Parathyroid adenoma (tissue), 2 donors: ENCODE measurements around the gene TOP3B.

Experiments used
- H2AFZ ChIP-seq: fragments of 300-600 bp; sonication (generic); one replicate; pipeline ENCODE4 v1.7.0; 2017; ENCODE audit warnings: antibody characterized with exemption, mild to moderate bottlenecking
- H3K27ac ChIP-seq: fragments of 300-600 bp; sonication (generic); one replicate; pipeline ENCODE4 v1.7.0; 2017
- H3K27me3 ChIP-seq: fragments of 300-600 bp; sonication (generic); one replicate; pipeline ENCODE4 v1.7.0; 2017; ENCODE audit warnings: low read length; ENCODE audit not compliant: control insufficient read depth, insufficient read depth
- H3K36me3 ChIP-seq: fragments of 300-600 bp; sonication (generic); one replicate; pipeline ENCODE4 v1.7.0; 2017; ENCODE audit warnings: low read length; ENCODE audit not compliant: control insufficient read depth, insufficient read depth
- H3K4me1 ChIP-seq: fragments of 300-600 bp; sonication (generic); one replicate; pipeline ENCODE4 v1.7.0; 2017; ENCODE audit warnings: control low read depth
- H3K4me2 ChIP-seq: fragments of 300-600 bp; sonication (generic); one replicate; pipeline ENCODE4 v1.7.0; 2017; ENCODE audit warnings: low read length
- H3K4me3 ChIP-seq: fragments of 300-600 bp; sonication (generic); one replicate; pipeline ENCODE4 v1.7.0; 2017; ENCODE audit warnings: low read depth, low read length
- H3K79me2 ChIP-seq: fragments of 300-600 bp; sonication (generic); one replicate; pipeline ENCODE4 v1.7.0; 2017; ENCODE audit warnings: control low read depth
- H3K9ac ChIP-seq: fragments of 300-600 bp; sonication (generic); one replicate; pipeline ENCODE4 v1.7.0; 2017; ENCODE audit warnings: mild to moderate bottlenecking
- H3K9me3 ChIP-seq: fragments of 300-600 bp; sonication (generic); one replicate; pipeline ENCODE4 v1.7.0; 2017; ENCODE audit warnings: low read length; ENCODE audit not compliant: control insufficient read depth
- CTCF ChIP-seq: fragments of 300-600 bp; sonication (generic); IDR thresholded peaks from one replicate; pipeline ENCODE4 v1.7.0; 2017; ENCODE audit warnings: antibody characterized with exemption, mild to moderate bottlenecking
- donor health status: primary hyperparathyroidism.

Gene TOP3B

DNA sequence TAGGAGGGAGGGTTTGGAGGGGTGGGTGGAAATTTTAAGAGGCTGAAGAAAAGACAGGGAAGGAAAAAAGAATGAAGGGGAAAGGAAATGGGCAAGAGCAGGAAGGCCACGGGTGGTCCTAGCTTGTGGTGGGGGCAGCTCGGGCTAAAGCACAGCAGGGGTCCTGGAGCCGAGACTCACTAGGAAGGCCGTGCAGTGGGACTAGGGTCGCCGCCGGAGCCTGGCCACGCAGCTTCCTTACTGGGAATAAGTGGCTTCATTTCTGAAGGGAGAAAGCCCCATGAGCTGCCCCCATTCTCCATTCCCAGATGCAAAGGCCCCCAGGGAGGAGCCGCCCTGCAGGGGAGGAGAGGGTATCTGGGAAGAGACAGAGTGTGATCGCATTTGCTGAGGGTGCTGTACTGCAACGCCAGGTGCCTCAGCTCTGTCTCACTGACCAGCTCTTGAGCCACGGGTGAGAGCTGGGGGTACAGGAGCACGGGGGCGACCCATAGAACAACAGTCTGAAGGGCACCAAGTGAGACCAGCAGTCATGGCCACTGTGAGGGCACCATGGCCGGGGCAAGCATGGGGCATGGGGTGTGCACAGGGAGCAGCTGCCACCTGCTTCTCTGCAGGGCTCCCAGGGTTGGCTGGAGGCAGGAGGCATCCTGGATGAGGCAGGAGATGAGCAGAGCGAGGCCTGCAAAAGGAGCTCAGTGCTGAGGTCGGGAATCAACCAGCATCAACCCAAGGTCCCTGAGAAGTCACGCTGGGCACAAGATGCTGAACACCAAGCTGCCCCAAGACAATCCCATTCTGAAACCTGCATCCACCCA, 11.6 kb downstream of the TOP3B start:
- no peak overlapping the region for H3K27ac ChIP-seq
- H2AFZ ChIP-seq, result no peak overlapping the region
- no peak overlapping the region for H3K9ac ChIP-seq
- no peaks in the 10 kb centered on the region for H3K9me3 ChIP-seq
- no peak overlapping the region for H3K4me2 ChIP-seq
- TF ChIP-seq CTCF, result no peak
- no peaks in the 10 kb centered on the region for H3K36me3 ChIP-seq
- H3K4me3 ChIP-seq, result no peak overlapping the region
- H3K27me3 ChIP-seq, result no peaks in the 10 kb centered on the region
- H3K79me2 ChIP-seq, result no peaks in the 10 kb centered on the region
- no peaks in the 10 kb centered on the region for H3K4me1 ChIP-seq

DNA sequence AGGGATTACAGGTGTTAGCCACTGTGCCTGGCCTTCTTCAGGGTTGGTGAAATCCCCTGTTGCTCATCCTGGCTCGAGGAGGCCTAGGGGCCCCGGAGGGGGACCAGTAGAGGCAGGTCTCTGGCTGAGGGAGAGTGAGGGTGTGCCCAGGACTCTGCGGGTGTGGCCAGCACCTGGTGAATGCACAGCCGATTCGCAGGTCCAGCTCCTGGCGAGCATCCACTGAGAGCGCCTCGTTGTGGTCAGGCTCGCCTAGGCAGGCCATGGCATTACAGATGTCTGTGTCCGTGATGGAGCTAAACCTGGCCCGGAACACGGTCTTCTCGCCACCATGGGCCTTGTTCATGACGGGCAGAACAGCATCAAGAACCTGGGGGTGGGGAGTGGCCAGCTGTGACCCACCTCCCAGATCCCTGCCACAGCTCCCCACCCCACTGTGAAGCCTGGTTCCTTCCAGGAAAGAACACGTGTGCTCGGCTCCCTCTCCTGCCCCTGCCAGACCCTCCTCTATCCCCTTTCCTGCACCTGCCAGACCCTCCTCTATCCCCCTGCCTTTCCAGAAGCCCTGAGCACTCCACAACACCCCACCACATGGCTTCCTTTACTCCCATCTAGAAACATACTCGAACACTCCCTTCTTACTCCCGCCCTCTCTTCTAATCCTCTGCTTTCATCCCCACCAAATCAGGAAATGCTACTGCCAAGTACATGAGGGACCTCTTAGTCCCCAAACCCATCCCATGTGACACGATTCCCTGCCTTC, 12.4 kb downstream of the TOP3B start:
- TF ChIP-seq CTCF, result no peak
- Histone ChIP-seq H3K4me2 (no peak overlapping the region), H3K4me3 (no peak overlapping the region), H3K27me3 (no peaks in the 10 kb centered on the region), H3K4me1 (no peaks in the 10 kb centered on the region), H3K9me3 (no peaks in the 10 kb centered on the region), H3K79me2 (no peaks in the 10 kb centered on the region), H3K27ac (no peak overlapping the region), H3K36me3 (no peaks in the 10 kb centered on the region), H3K9ac (no peak overlapping the region), H2AFZ (no peak overlapping the region)

DNA sequence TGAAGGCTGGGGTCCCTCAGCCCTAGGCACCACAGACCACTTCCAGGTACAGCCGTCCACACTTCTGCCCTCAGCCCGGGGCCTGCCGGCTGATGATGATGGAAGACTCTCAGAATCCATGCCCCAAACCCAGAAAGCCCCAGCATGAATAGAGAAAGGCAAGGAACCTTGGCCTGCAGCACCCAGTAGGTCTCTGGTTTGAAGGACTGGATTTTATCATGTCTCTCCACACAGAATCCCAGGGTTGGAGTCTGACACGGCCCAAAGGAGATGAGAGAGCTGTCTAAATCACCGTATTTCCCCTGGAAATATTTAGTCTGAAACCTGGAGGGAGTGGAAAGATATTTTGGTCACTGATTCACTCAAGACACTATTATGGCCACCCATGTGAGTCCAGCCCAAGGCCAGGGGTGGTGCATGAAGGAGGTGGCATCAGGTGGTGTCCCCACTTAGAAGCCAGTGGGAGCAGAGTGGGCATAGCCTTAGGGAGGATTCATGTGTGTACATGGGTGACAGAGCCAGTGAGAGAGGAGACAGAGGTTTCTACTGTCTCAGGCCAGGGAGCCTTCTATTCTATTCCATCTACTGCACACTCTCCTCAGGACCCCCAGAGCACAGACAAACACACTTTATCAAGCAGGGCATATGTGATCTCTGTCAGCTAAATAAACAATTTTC, 14.0 kb downstream of the TOP3B start:
- H3K36me3 ChIP-seq, result no peaks in the 10 kb centered on the region
- no peak overlapping the region for H3K4me3 ChIP-seq
- H3K79me2 ChIP-seq, result no peaks in the 10 kb centered on the region
- no peaks in the 10 kb centered on the region for H3K4me1 ChIP-seq
- no peak overlapping the region for H3K27ac ChIP-seq
- H3K27me3 ChIP-seq, result no peaks in the 10 kb centered on the region
- no peak for TF ChIP-seq CTCF
- no peak overlapping the region for H3K9ac ChIP-seq
- no peak overlapping the region for H3K4me2 ChIP-seq
- H3K9me3 ChIP-seq, result no peaks in the 10 kb centered on the region
- no peak overlapping the region for H2AFZ ChIP-seq

DNA sequence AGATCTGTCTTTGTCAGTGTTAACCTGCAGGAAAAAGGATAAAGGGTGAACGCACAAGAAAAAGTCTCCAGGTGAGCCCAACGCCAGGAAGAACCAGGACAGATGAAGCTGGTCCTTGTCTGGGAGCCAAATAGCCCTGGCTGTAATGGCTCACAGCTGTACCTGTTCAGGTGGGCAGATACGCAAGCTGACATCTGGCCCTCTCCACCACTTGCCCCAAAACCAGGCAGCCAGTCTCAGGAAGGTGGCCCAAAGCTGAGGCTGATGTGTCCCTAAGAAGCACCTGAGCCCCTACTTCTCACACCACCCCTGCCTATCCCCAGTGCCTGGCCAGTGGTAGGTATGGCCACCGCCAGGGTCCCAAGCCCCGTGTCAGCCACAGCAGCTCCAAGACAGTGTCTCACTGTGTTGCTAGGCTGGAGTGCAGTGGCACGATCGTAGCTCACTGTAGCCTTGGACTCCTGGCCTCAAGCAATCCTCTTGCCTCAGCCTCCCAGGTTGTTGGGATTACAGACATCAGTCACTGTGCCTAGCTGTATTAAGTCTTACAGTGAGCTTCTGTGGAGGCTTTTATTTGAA, 14.8 kb downstream of the TOP3B start:
- no peak overlapping the region for H3K4me2 ChIP-seq
- TF ChIP-seq CTCF, result no peak
- no peaks in the 10 kb centered on the region for H3K79me2 ChIP-seq
- H3K9ac ChIP-seq, result no peak overlapping the region
- H2AFZ ChIP-seq, result no peak overlapping the region
- no peaks in the 10 kb centered on the region for H3K27me3 ChIP-seq
- no peak overlapping the region for H3K27ac ChIP-seq
- H3K4me3 ChIP-seq, result no peak overlapping the region
- H3K36me3 ChIP-seq, result no peaks in the 10 kb centered on the region
- H3K4me1 ChIP-seq, result no peaks in the 10 kb centered on the region
- H3K9me3 ChIP-seq, result no peaks in the 10 kb centered on the region
